Astrocyte (in vitro differentiated cells and primary cell): ENCODE results near the gene DESI1.

Source experiments
- CTCF ChIP-seq: IDR thresholded peaks from 2 replicates; pipeline ENCODE4 v1.5.1; 2011; ENCODE audit warnings: low read depth, mild to moderate bottlenecking, inconsistent platforms, low read length, moderate library complexity; ENCODE audit not compliant: insufficient read depth
- EZH2 ChIP-seq: IDR thresholded peaks from 2 replicates; pipeline ENCODE4 v1.6.1; 2012; ENCODE audit warnings: mild to moderate bottlenecking, low read length, inconsistent platforms; ENCODE audit not compliant: insufficient read depth

DNA sequence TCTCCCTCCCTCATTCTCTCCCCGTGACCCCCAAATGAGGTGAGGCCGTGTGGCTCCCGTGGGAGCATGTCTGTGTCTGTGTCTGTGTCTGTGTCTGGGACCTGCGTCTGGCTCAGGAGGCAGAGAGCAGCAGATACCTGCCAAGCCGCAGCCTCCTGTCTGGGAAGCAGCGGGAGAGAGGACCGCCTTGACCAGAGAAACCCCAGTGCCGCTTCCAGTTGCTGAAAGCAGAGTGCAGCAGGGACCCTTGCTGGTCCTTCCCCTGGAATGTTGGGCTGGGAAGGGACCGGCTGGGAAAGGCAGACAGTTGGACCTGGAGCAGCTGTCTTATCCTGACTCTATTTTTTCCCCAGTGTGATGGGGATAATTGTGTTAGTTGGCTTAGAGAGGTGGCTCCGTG is 59.5 kb downstream of the DESI1 start:
- TF ChIP-seq CTCF: no peak
- TF ChIP-seq EZH2: no peak
